ENCODE data around the gene ADORA2B.

ADORA2B gene

GRCh38 chr17:15996322-15996721 is 51.4 kb downstream of the ADORA2B start:
- H3K27ac ChIP-seq = no peak overlapping the region
- no peak for TF ChIP-seq CTCF (IDR thresholded peaks at IDR 0.05)
- no peak for TF ChIP-seq ZFX (IDR thresholded peaks at IDR 0.05; ENCODE audit: borderline replicate concordance)

GRCh38 chr17:15998031-15998562 is 53.2 kb downstream of the ADORA2B start:
- peak overlapping the region; percentile 94 for H3K27ac ChIP-seq
- no peak for TF ChIP-seq ZFX (IDR thresholded peaks at IDR 0.05; ENCODE audit: borderline replicate concordance)
- no peak for TF ChIP-seq CTCF (IDR thresholded peaks at IDR 0.05)

GRCh38 chr17:15999141-15999973 is 54.4 kb downstream of the ADORA2B start, which contains the start of the genes TTC19 and ZSWIM7:
Gene TTC19, plus strand, starts transcription at chr17:15999824. Its CDS starts 25 bp downstream, at chr17:15999849.
Gene ZSWIM7, minus strand, starts transcription at chr17:15999704. Its CDS starts 110 bp downstream, at chr17:15999594.
- no peak for TF ChIP-seq CTCF (IDR thresholded peaks at IDR 0.05)
- TF ChIP-seq ZFX (IDR thresholded peaks at IDR 0.05; ENCODE audit: borderline replicate concordance) = no peak
- peak within 1 kb of the TSS; percentile 94 for H3K27ac ChIP-seq

- H3K27ac ChIP-seq = peak overlapping the region; percentile 94
- no peak for TF ChIP-seq CTCF (IDR thresholded peaks at IDR 0.05)
- 0 out of 2 replicates have a peak, but pooled peaks have one; percentile 23 for TF ChIP-seq ZFX (IDR thresholded peaks at IDR 0.05; ENCODE audit: borderline replicate concordance)
Observed at GRCh38 chr17:15999974-16000827, 55.3 kb downstream of the ADORA2B start.

GRCh38 chr17:16001226-16001897 is 56.4 kb downstream of the ADORA2B start:
- TF ChIP-seq ZFX (IDR thresholded peaks at IDR 0.05; ENCODE audit: borderline replicate concordance) (no peak), CTCF (IDR thresholded peaks at IDR 0.05) (no peak)

GRCh38 chr17:16002708-16003260 is 57.9 kb downstream of the ADORA2B start:
- no peak for TF ChIP-seq ZFX (IDR thresholded peaks at IDR 0.05; ENCODE audit: borderline replicate concordance)
- no peak for TF ChIP-seq CTCF (IDR thresholded peaks at IDR 0.05)
- H3K27ac ChIP-seq = no peak overlapping the region

More at GRCh38 chr17:16001226-16001897, 56.4 kb downstream of the ADORA2B start:
- H3K27ac ChIP-seq = no peak overlapping the region

Data from 22Rv1 (cell line).